CD14-positive monocyte (primary cell): ENCODE data around the gene TMTC2. TPM values are rescaled to one million over a fixed set of nuclear protein-coding genes. Genes with fewer than 3 reads are reported as not detected.

ENCODE experiments used
- DNase-seq, 3 donors: peaks; one replicate each; pipeline ENCODE4 v3.0.0-alpha.2; 2011 to 2022
- H2AFZ ChIP-seq: 2 replicates; pipeline ENCODE4 v1.6.0; 2012; ENCODE audit warnings: mild to moderate bottlenecking, low read depth, low read length, inconsistent platforms; ENCODE audit not compliant: insufficient read depth, poor library complexity, severe bottlenecking
- H3K27ac ChIP-seq, 2 donors: 1 replicate in 1 of 2; 2 replicates in 1 of 2; pipeline ENCODE4 v1.5.1; 2012 to 2013; ENCODE audit warnings: low read length in 2 of 2, control low read depth in 1 of 2, inconsistent platforms in 1 of 2, low read depth in 1 of 2, mild to moderate bottlenecking in 1 of 2
- H3K27me3 ChIP-seq, 2 donors: one replicate each; pipeline versions ENCODE4 v1.6.0 to v1.6.1; 2011 to 2013; ENCODE audit warnings: low read length in 2 of 2; ENCODE audit not compliant: control insufficient read depth in 2 of 2, insufficient read depth in 2 of 2
- H3K36me3 ChIP-seq, 2 donors: replicated peaks in 1 of 2; 1 replicate in 1 of 2; 2 replicates in 1 of 2; pipeline versions ENCODE4 v1.5.1 to v1.6.1; 2012 to 2013; ENCODE audit warnings: low read length in 2 of 2, control low read depth in 1 of 2, inconsistent platforms in 1 of 2, mild to moderate bottlenecking in 1 of 2; ENCODE audit not compliant: insufficient read depth in 2 of 2, control insufficient read depth in 1 of 2
- H3K4me1 ChIP-seq, 2 donors: 1 replicate in 1 of 2; 2 replicates in 1 of 2; pipeline versions ENCODE4 v1.5.1 to v1.6.1; 2012 to 2013; ENCODE audit warnings: low read length in 2 of 2, control low read depth in 1 of 2, inconsistent platforms in 1 of 2, mild to moderate bottlenecking in 1 of 2, moderate library complexity in 1 of 2; ENCODE audit not compliant: insufficient read depth in 2 of 2, control insufficient read depth in 1 of 2
- H3K4me2 ChIP-seq: replicated peaks from 2 replicates; pipeline ENCODE3; 2012; ENCODE audit warnings: low read length, moderate library complexity, mild to moderate bottlenecking; ENCODE audit not compliant: poor library complexity, severe bottlenecking; ENCODE audit errors: extremely low read depth
- H3K4me3 ChIP-seq, 3 experiments: fragments of 200-600 bp in 1 of 3; sonication (generic) in 1 of 3; replicated peaks in 1 of 3; 1 replicate in 2 of 3; 2 replicates in 1 of 3; pipeline ENCODE4 v1.5.1; 2011 to 2013; ENCODE audit warnings: low read length in 3 of 3, mild to moderate bottlenecking in 3 of 3, control low read depth in 2 of 3, low read depth in 2 of 3, inconsistent platforms in 1 of 3, moderate library complexity in 1 of 3
- H3K79me2 ChIP-seq: 2 replicates; pipeline ENCODE4 v1.6.0; 2012; ENCODE audit warnings: mild to moderate bottlenecking, control low read depth, inconsistent platforms, low read length, moderate library complexity; ENCODE audit not compliant: insufficient read depth
- H3K9ac ChIP-seq: 2 replicates; pipeline ENCODE4 v1.6.0; 2017; ENCODE audit warnings: low read length, mild to moderate bottlenecking; ENCODE audit not compliant: insufficient read depth, poor library complexity, severe bottlenecking
- H3K9me3 ChIP-seq, 2 donors: replicated peaks in 1 of 2; 1 replicate in 1 of 2; 2 replicates in 1 of 2; pipeline versions ENCODE4 v1.5.1 to v1.6.1; 2012 to 2013; ENCODE audit warnings: low read length in 2 of 2, control low read depth in 1 of 2; ENCODE audit not compliant: control insufficient read depth in 1 of 2, insufficient read depth in 1 of 2
- H4K20me1 ChIP-seq: 2 replicates; pipeline ENCODE4 v1.6.0; 2012; ENCODE audit warnings: mild to moderate bottlenecking, low read length, control low read depth, moderate library complexity; ENCODE audit not compliant: insufficient read depth
- H3K27ac Mint-ChIP-seq, 7 donors: one replicate each; pipeline ENCODE4 v1.8.0; 2020; ENCODE audit warnings: mild to moderate bottlenecking in 7 of 7, mixed read lengths in 7 of 7, moderate library complexity in 6 of 7, inconsistent platforms in 2 of 7
- H3K27me3 Mint-ChIP-seq, 3 donors: one replicate each; pipeline ENCODE4 v1.8.0; 2021 to 2022; ENCODE audit warnings: low read depth in 3 of 3, mild to moderate bottlenecking in 3 of 3, mixed read lengths in 3 of 3, moderate library complexity in 3 of 3, inconsistent platforms in 1 of 3
- H3K36me3 Mint-ChIP-seq, 2 donors: one replicate each; pipeline ENCODE4 v1.8.0; 2020; ENCODE audit warnings: mixed read lengths in 2 of 2, inconsistent platforms in 1 of 2, mild to moderate bottlenecking in 1 of 2
- H3K4me1 Mint-ChIP-seq: one replicate; pipeline ENCODE4 v1.8.0; 2020; ENCODE audit warnings: mild to moderate bottlenecking, mixed read lengths
- H3K4me3 Mint-ChIP-seq, 2 donors: one replicate each; pipeline ENCODE4 v1.8.0; 2020; ENCODE audit warnings: mild to moderate bottlenecking in 2 of 2, mixed read lengths in 2 of 2, moderate library complexity in 1 of 2
- H3K9me3 Mint-ChIP-seq, 7 donors: one replicate each; pipeline ENCODE4 v1.8.0; 2020 to 2022; ENCODE audit warnings: mixed read lengths in 7 of 7, mild to moderate bottlenecking in 6 of 7, moderate library complexity in 6 of 7, inconsistent platforms in 2 of 7
- WGBS: methylation state at CpG from one replicate; pipeline ENCODE4 v1.1.5; 2013; ENCODE audit warnings: missing lambda C conversion rate; ENCODE audit not compliant: insufficient coverage; 5-methylcytosine and 5-hydroxymethylcytosine counted together
- intact Hi-C, 2 donors: fragments of 100-400 bp; cut with micrococcal nuclease; formaldehyde crosslinking; loops; one replicate each; pipeline versions ENCODE4 v1.15.0 to v1.15.1; 2023
- polyA plus RNA-seq, 3 donors: library from polyadenylated mRNA; depleted of rRNA in 1 of 3; unstranded in 2 of 3; stranded (reverse) in 1 of 3; fragments of 300-500 nt in 2 of 3; fragments of >200 nt in 1 of 3; fragmentation: Illumina TruSeq in 2 of 3; gene quantifications; 1 replicate in 2 of 3; 2 replicates in 1 of 3; pipeline ENCODE4 v1.2.3, GENCODE V29; 2012 to 2021
- TF ChIP-seq, protein P1 (sequence below): fragments of 200-600 bp; IDR thresholded peaks from one replicate; pipeline ENCODE4 v1.8.0; 2022; ENCODE audit warnings: antibody characterized with exemption, mild to moderate bottlenecking

Gene TMTC2
- polyA plus RNA-seq, 3 donors, result 2.5 to 15.7 (median 3.3) TPM

DNA sequence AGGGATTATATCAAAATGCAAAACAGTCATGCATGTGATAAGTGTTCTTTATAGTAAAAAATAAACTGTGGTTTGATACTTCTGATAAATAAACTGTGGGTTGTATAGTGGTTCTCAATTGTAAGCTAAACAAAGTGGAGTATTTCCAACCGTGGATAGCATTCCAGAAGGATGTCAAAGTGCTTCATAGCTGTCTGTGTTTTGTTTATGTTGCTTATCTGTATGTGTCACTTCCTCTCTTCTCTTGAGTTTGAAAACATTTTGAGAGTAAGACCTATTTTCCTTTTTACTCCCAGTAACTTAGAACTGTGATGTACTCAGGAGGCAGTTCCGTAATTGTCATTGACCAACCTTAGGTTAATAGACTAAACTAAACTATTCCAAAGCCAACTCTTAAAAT, 415.8 kb downstream of the TMTC2 start:
- Mint-ChIP-seq H3K4me3 (no peak overlapping the region), H3K4me1 (peaks cover 9% of the 10 kb centered on the region), H3K27ac (no peak overlapping the region), H3K27me3 (no peaks in the 10 kb centered on the region), H3K9me3 (peaks cover 1 to 15% (median 6%) of the 10 kb centered on the region in 7 donors), H3K36me3 (peaks cover 36 to 42% of the 10 kb centered on the region in 2 donors)
- intact Hi-C loops, result no loop called here
- 80% methylated on average over 1 of the region's 2 CpGs for WGBS
- H2AFZ ChIP-seq, result no peak overlapping the region
- no peak for DNase-seq
- no peaks in the 10 kb centered on the region for H4K20me1 ChIP-seq
- no peaks in the 10 kb centered on the region for H3K9me3 ChIP-seq
- H3K27me3 ChIP-seq, result no peaks in the 10 kb centered on the region
- no peak overlapping the region for H3K4me2 ChIP-seq
- H3K79me2 ChIP-seq, result no peaks in the 10 kb centered on the region
- TF ChIP-seq, protein P1, sequence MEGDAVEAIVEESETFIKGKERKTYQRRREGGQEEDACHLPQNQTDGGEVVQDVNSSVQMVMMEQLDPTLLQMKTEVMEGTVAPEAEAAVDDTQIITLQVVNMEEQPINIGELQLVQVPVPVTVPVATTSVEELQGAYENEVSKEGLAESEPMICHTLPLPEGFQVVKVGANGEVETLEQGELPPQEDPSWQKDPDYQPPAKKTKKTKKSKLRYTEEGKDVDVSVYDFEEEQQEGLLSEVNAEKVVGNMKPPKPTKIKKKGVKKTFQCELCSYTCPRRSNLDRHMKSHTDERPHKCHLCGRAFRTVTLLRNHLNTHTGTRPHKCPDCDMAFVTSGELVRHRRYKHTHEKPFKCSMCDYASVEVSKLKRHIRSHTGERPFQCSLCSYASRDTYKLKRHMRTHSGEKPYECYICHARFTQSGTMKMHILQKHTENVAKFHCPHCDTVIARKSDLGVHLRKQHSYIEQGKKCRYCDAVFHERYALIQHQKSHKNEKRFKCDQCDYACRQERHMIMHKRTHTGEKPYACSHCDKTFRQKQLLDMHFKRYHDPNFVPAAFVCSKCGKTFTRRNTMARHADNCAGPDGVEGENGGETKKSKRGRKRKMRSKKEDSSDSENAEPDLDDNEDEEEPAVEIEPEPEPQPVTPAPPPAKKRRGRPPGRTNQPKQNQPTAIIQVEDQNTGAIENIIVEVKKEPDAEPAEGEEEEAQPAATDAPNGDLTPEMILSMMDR, result no peak
- H3K27ac ChIP-seq, result no peak overlapping the region
- H3K9ac ChIP-seq, result no peak overlapping the region
- H3K4me3 ChIP-seq, result no peak overlapping the region
- H3K36me3 ChIP-seq, result peaks cover 5 to 17% of the 10 kb centered on the region in 2 donors
- H3K4me1 ChIP-seq, result no peaks in the 10 kb centered on the region

DNA sequence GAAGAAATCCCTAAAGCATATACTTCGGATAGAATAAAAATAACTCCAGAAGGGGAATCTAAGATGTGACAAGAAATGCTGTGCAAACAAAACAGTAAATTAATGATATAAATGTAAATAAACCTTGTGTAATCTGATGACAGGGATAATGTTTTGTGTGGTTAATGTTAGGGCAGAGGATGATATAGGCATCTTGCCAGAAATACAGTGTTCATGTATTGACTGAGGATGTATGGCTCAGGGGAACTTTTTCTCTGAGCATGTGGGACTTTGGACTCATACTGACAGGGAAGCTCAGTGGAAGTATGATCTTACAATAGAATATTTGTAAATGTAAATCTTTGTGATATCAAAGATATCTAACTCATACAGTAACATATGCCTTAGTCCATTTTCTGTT, 420.2 kb downstream of the TMTC2 start:
- peaks cover 42 to 46% of the 10 kb centered on the region in 2 donors for H3K36me3 Mint-ChIP-seq
- Histone ChIP-seq H3K4me3 (no peak overlapping the region), H3K9ac (no peak overlapping the region), H2AFZ (no peak overlapping the region), H4K20me1 (no peaks in the 10 kb centered on the region), H3K4me2 (no peak overlapping the region), H3K36me3 (peaks cover 5 to 21% of the 10 kb centered on the region in 2 donors), H3K79me2 (no peaks in the 10 kb centered on the region), H3K4me1 (no peaks in the 10 kb centered on the region), H3K27ac (no peak overlapping the region), H3K27me3 (no peaks in the 10 kb centered on the region), H3K9me3 (no peaks in the 10 kb centered on the region)
- peaks cover 0 to 1% (median 0%) of the 10 kb centered on the region in 3 donors for H3K27me3 Mint-ChIP-seq
- peaks cover 1 to 16% (median 7%) of the 10 kb centered on the region in 7 donors for H3K9me3 Mint-ChIP-seq
- H3K27ac Mint-ChIP-seq, result no peak overlapping the region
- no CpG with 5 or more reads among the region's 1 CpG for WGBS
- TF ChIP-seq, protein P1, result no peak
- H3K4me1 Mint-ChIP-seq, result peaks cover 10% of the 10 kb centered on the region
- DNase-seq, result no peak
- H3K4me3 Mint-ChIP-seq, result no peak overlapping the region
- intact Hi-C loops, result no loop called here
